CD4-positive, alpha-beta T cell (primary cell): ENCODE data around the gene IL4I1. TPM values are rescaled to one million over a fixed set of nuclear protein-coding genes. Genes with fewer than 3 reads are reported as not detected.

Experiments
- ATAC-seq: fragments of 200-7000 bp; cut with Tn5 transposase; one replicate; pipeline ENCODE4 v1.10.0; 2022; ENCODE audit warnings: mild to moderate bottlenecking; ENCODE audit not compliant: poor library complexity
- CTCF ChIA-PET: fragments of 350-600 bp; sonication (Branson Sonifier 250); formaldehyde crosslinking; loops from one replicate; lab custom pipeline; 2021; ENCODE audit warnings: antibody characterized with exemption, inconsistent platforms; lab: Charles Lee
- POLR2A ChIA-PET: fragments of 350-600 bp; sonication (Branson Sonifier 250); formaldehyde crosslinking; loops from one replicate; lab custom pipeline; 2021; ENCODE audit warnings: antibody characterized with exemption, inconsistent platforms; lab: Charles Lee
- DNase-seq, 14 experiments: peaks; one replicate each; pipeline ENCODE4 v3.0.0-alpha.2; 2013 to 2020; ENCODE audit warnings: mixed read lengths in 2 of 14
- H3K27ac ChIP-seq, 2 donors: one replicate each; pipeline versions ENCODE4 v1.5.1 to v1.7.0; 2013; ENCODE audit warnings: low read length in 2 of 2, low read depth in 1 of 2, mild to moderate bottlenecking in 1 of 2
- H3K27me3 ChIP-seq, 2 experiments: 1 replicate in 1 of 2; 2 replicates in 1 of 2; pipeline versions ENCODE4 v1.6.1 to v1.7.0; 2013; ENCODE audit warnings: low read length in 2 of 2, control low read depth in 1 of 2, mild to moderate bottlenecking in 1 of 2, moderate library complexity in 1 of 2; ENCODE audit not compliant: insufficient read depth in 2 of 2, control insufficient read depth in 1 of 2
- H3K36me3 ChIP-seq: one replicate; pipeline ENCODE4 v1.6.1; 2013; ENCODE audit warnings: low read length, control low read depth; ENCODE audit not compliant: insufficient read depth
- H3K4me1 ChIP-seq: one replicate; pipeline ENCODE4 v1.6.1; 2013; ENCODE audit warnings: low read length, control low read depth; ENCODE audit not compliant: insufficient read depth
- H3K4me3 ChIP-seq: one replicate; pipeline ENCODE4 v1.5.1; 2013; ENCODE audit warnings: mild to moderate bottlenecking, low read length, moderate library complexity
- H3K9me3 ChIP-seq, 2 experiments: 1 replicate in 1 of 2; 2 replicates in 1 of 2; pipeline versions ENCODE4 v1.6.1 to v1.7.0; 2013; ENCODE audit warnings: low read length in 2 of 2, mild to moderate bottlenecking in 2 of 2, control low read depth in 1 of 2, moderate library complexity in 1 of 2; ENCODE audit not compliant: control insufficient read depth in 1 of 2, insufficient read depth in 1 of 2
- H3K27ac Mint-ChIP-seq: one replicate; pipeline ENCODE4 v1.8.0; 2020; ENCODE audit warnings: mixed read lengths
- H3K27me3 Mint-ChIP-seq: one replicate; pipeline ENCODE4 v1.8.0; 2021; ENCODE audit warnings: mixed read lengths
- H3K36me3 Mint-ChIP-seq: one replicate; pipeline ENCODE4 v1.8.0; 2021; ENCODE audit warnings: low read depth, mixed read lengths
- H3K4me1 Mint-ChIP-seq: one replicate; pipeline ENCODE4 v1.8.0; 2021; ENCODE audit warnings: low read depth, mixed read lengths
- H3K4me3 Mint-ChIP-seq: one replicate; pipeline ENCODE4 v1.8.0; 2020; ENCODE audit warnings: mild to moderate bottlenecking, mixed read lengths
- H3K9me3 Mint-ChIP-seq: one replicate; pipeline ENCODE4 v1.8.0; 2020; ENCODE audit warnings: mixed read lengths
- CTCF ChIP-seq: fragments of 200-600 bp; IDR thresholded peaks from one replicate; pipeline ENCODE4 v1.8.0; 2022; ENCODE audit warnings: antibody characterized with exemption, mild to moderate bottlenecking
- intact Hi-C, 2 experiments: fragments of 100-400 bp; cut with DNase I in 1 of 2; cut with micrococcal nuclease in 1 of 2; formaldehyde crosslinking; loops; one replicate each; pipeline versions ENCODE4 v1.15.1 to v1.9.0; 2023 to 2025; cut with DNase I, micrococcal nuclease
- total RNA-seq, 174 experiments: library from RNA in 2 of 174; stranded (reverse) in 2 of 174; gene quantifications; one replicate each; pipeline ENCODE4 v1.2.3 and lab custom pipeline; 2021 to 2026

Gene IL4I1
- total RNA-seq, 2 experiments from 2014 or later: 4.7 to 5.4 TPM

GRCh38 chr19:49876422-49877019 lies 20.2 kb downstream of the IL4I1 start:
- H3K27ac ChIP-seq: peak overlapping the region; percentile 98 to 100
- Mint-ChIP-seq H3K36me3 (peaks cover 26% of the 10 kb centered on the region), H3K27ac (no peak overlapping the region), H3K9me3 (no peaks in the 10 kb centered on the region), H3K27me3 (no peaks in the 10 kb centered on the region), H3K4me1 (peaks cover 23% of the 10 kb centered on the region), H3K4me3 (no peak overlapping the region)
- CTCF ChIA-PET: interaction anchor here (1.0 to 2.0 kb wide), 2 partner anchors 14 to 53 kb away, joined by 3 to 8 read pairs; no protein-coding TSS in a partner anchor
- H3K9me3 ChIP-seq: no peaks in the 10 kb centered on the region
- intact Hi-C loops: loop anchor here (1.0 to 10.0 kb wide), 9 partner anchors 9 to 1242 kb away; partner anchors contain the start of genes FUZ (in 2 of the 2), AP2A1 (in 1 of the 2), ATF5 (in 1 of the 2) and DBP (in 1 of the 2)
- DNase-seq (peak; percentile 94 to 100 (median 98)), ATAC-seq (peak; percentile 62)
- H3K4me1 ChIP-seq: peaks cover 39% of the 10 kb centered on the region
- POLR2A ChIA-PET: interaction anchor here (0.6 to 3.7 kb wide), 25 partner anchors 9 to 883 kb away, joined by 3 to 63 read pairs (median 8); partner anchors contain the start of genes AP2A1, ATF5, FUZ and GYS1
- TF ChIP-seq CTCF: no peak
- peak overlapping the region; percentile 88 for H3K4me3 ChIP-seq
- H3K36me3 ChIP-seq: peaks cover 30% of the 10 kb centered on the region
- no peaks in the 10 kb centered on the region for H3K27me3 ChIP-seq

GRCh38 chr19:49875857-49876421 lies 20.7 kb downstream of the IL4I1 start:
- Histone ChIP-seq H3K9me3 (no peaks in the 10 kb centered on the region), H3K4me1 (peaks cover 40% of the 10 kb centered on the region), H3K27me3 (no peaks in the 10 kb centered on the region), H3K36me3 (peaks cover 28% of the 10 kb centered on the region), H3K4me3 (peak overlapping the region; percentile 88), H3K27ac (peak overlapping the region; percentile 98 to 100)
- Mint-ChIP-seq H3K27ac (no peak overlapping the region), H3K4me1 (peaks cover 23% of the 10 kb centered on the region), H3K27me3 (no peaks in the 10 kb centered on the region), H3K4me3 (no peak overlapping the region), H3K9me3 (no peaks in the 10 kb centered on the region), H3K36me3 (peaks cover 22% of the 10 kb centered on the region)
- ChIA-PET POLR2A (interaction anchor here (1.2 to 3.7 kb wide), 18 partner anchors 9 to 882 kb away, joined by 3 to 63 read pairs (median 10); partner anchors contain the start of genes AP2A1, ATF5, FUZ and GYS1), CTCF (interaction anchor here (2.0 kb wide), 1 partner anchor 14 kb away, joined by 8 read pairs; no protein-coding TSS in a partner anchor)
- ATAC-seq (no peak), DNase-seq (peak; percentile 35 to 78 (median 49))
- TF ChIP-seq CTCF: no peak
- intact Hi-C loops: loop anchor here (1.0 to 10.0 kb wide), 7 partner anchors 15 to 1241 kb away; partner anchors contain the start of genes AP2A1 (in 1 of the 2), ATF5 (in 1 of the 2), DBP (in 1 of the 2) and NUP62 (in 1 of the 2)

GRCh38 chr19:49875177-49875576 lies 21.5 kb downstream of the IL4I1 start:
- DNase-seq (no peak), ATAC-seq (no peak)
- H3K4me1 ChIP-seq: peaks cover 44% of the 10 kb centered on the region
- H3K4me3 ChIP-seq: no peak overlapping the region
- Mint-ChIP-seq H3K27me3 (no peaks in the 10 kb centered on the region), H3K9me3 (no peaks in the 10 kb centered on the region), H3K36me3 (peaks cover 16% of the 10 kb centered on the region), H3K4me3 (peak overlapping the region; percentile 80), H3K4me1 (peaks cover 28% of the 10 kb centered on the region), H3K27ac (no peak overlapping the region)
- intact Hi-C loops: loop anchor here (5.0 to 10.0 kb wide), 4 partner anchors 52 to 1240 kb away; partner anchors contain the start of genes AP2A1 (in 1 of the 2), ATF5 (in 1 of the 2), DBP (in 1 of the 2) and NUP62 (in 1 of the 2)
- H3K27ac ChIP-seq: peak overlapping the region in 1 of 2 donors; percentile 100
- ChIA-PET POLR2A (interaction anchor here (2.8 to 3.4 kb wide), 3 partner anchors 8 to 65 kb away, joined by 8 to 63 read pairs (median 57); partner anchors contain the start of genes PNKP and PTOV1), CTCF (no interaction called here)
- H3K27me3 ChIP-seq: no peaks in the 10 kb centered on the region
- peaks cover 20% of the 10 kb centered on the region for H3K36me3 ChIP-seq
- H3K9me3 ChIP-seq: no peaks in the 10 kb centered on the region
- TF ChIP-seq CTCF: no peak
